ENCODE measurements around the gene FGD6. TPM values are rescaled to one million over a fixed set of nuclear protein-coding genes. Genes with fewer than 3 reads are reported as not detected.
A peak's percentile ranks its signal among the peaks of the same experiment; 100 is the strongest.
"Not testable (repeated sequence)": the region's sequence is repeated elsewhere in the genome, so short reads cannot be mapped to it uniquely, and the experiment has no call there.

FGD6 gene
- total and polyA plus RNA-seq, 2 of the 4 experiments (the other 2 are of a cell fraction) = 2.6 to 9.5 TPM

DNA sequence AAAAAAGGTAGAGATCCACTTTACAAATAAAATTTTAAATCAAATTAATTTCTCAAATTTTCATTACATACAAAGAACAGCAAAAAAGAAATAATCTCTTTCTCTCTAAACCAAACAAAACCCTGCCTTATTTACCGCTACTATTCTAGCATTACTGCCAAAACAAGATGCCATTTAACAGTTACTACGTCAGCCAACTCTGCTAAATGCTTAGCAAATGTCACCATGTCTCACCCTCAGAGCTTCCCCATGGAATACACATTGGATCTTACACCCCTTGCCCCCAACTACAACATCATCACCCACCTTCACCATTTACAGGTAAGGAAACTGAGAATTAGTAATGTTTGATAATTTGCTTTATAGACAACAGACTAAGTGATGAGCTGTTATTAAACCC is 120.9 kb downstream of the FGD6 start:
- peak overlapping the region; percentile 49; the same call in 1 of the 2 replicates for H3K4ac ChIP-seq (ENCODE audit: low read depth, low read length)
- H4K5ac ChIP-seq (ENCODE audit: low read depth, low read length) = no peak overlapping the region
- no peaks in the 10 kb centered on the region for H3K27me3 ChIP-seq (ENCODE audit: control insufficient read depth, insufficient read depth, low read length)
- H2BK20ac ChIP-seq (ENCODE audit: low read depth, low read length) = peak overlapping the region; percentile 31; the same call in 1 of the 2 replicates
- H4K91ac ChIP-seq (ENCODE audit: insufficient read depth, low read depth, low read length) = peak overlapping the region; percentile 46; the same call in 1 of the 2 replicates
- peaks cover 16% of the 10 kb centered on the region for H3K9me1 ChIP-seq (ENCODE audit: insufficient read depth, low read length)
- TF ChIP-seq CTCF (conservative IDR thresholded peaks at IDR 0.05; ENCODE audit: low read depth, low read length) (no peak), FOS (IDR thresholded peaks at IDR 0.05; ENCODE audit: low read depth, low read length) (no peak), RCOR1 (IDR thresholded peaks at IDR 0.05; ENCODE audit: insufficient replicate concordance, low read length) (no peak), CEBPB (IDR thresholded peaks at IDR 0.05; ENCODE audit: low read depth, low read length) (no peak), MXI1 (IDR thresholded peaks at IDR 0.05; ENCODE audit: borderline replicate concordance, low read depth, low read length) (no peak), NFE2L2 (IDR thresholded peaks at IDR 0.05; ENCODE audit: low read depth, low read length) (no peak)
- peak overlapping the region; percentile 57; the same call in 1 of the 3 replicates for H2BK15ac ChIP-seq (ENCODE audit: low read depth, low read length)
- H3K9ac ChIP-seq (ENCODE audit: low read depth, low read length) = no peak overlapping the region
- BruUV-seq (replicated peaks) = no TSS peak
- peak overlapping the region; percentile 11; the same call in 1 of the 2 replicates for H2BK120ac ChIP-seq (ENCODE audit: low read depth, low read length)
- H3K9me3 ChIP-seq (ENCODE audit: control insufficient read depth, insufficient read depth, low read length) = no peaks in the 10 kb centered on the region
- no peak for DNase-seq
- H2AK9ac ChIP-seq (replicated peaks; ENCODE audit: low read depth, low read length, poor library complexity) = peak overlapping the region; percentile 77
- in situ Hi-C loops (cut with MboI; ENCODE audit: low sequenced_read_pairs) (no loop called here), intact Hi-C loops (cut with micrococcal nuclease) (no loop called here), dilution Hi-C loops (cut with HindIII; ENCODE audit: low sequenced_read_pairs, unreplicated experiment) (no loop called here)
- H2AK5ac ChIP-seq (ENCODE audit: low read depth, low read length) = peak overlapping the region; percentile 71; the same call in 1 of the 2 replicates
- H3K36me3 ChIP-seq (ENCODE audit: control insufficient read depth, insufficient read depth, low read length) = peaks cover 13% of the 10 kb centered on the region
- H3K4me1 ChIP-seq (ENCODE audit: control insufficient read depth, insufficient read depth, low read length) = peaks cover 9% of the 10 kb centered on the region
- no peaks in the 10 kb centered on the region for H3K79me1 ChIP-seq (ENCODE audit: low read depth in 1 of 2, low read length in 2 of 2)
- H2AFZ ChIP-seq (replicated peaks; ENCODE audit: low read length, poor library complexity) = no peak overlapping the region
- no peak overlapping the region for H4K8ac ChIP-seq (ENCODE audit: low read depth in 2 of 2, low read length in 2 of 2)
- H3K23ac ChIP-seq (ENCODE audit: low read depth, low read length) = peak overlapping the region; percentile 18
- H3K27ac ChIP-seq (ENCODE audit: insufficient read depth, low read length) = no peak overlapping the region
- H3K56ac ChIP-seq (ENCODE audit: extremely low read depth, insufficient read depth, low read length) = no peak overlapping the region
- ATAC-seq (ENCODE audit: low read depth) = no peak
- WGBS, 2 experiments (ENCODE audit: extremely low coverage in 2 of 2, insufficient read length in 1 of 2) = 80% methylated on average over 1 of the region's 2 CpGs; no CpG with 5 or more reads in 1 of the 2 experiments
- no peak overlapping the region for H3K14ac ChIP-seq (replicated peaks; ENCODE audit: low read depth, low read length)
- peak overlapping the region; percentile 42; the same call in 1 of the 2 replicates for H3K4me2 ChIP-seq (ENCODE audit: low read depth, low read length)
- H3K4me3 ChIP-seq (ENCODE audit: insufficient read depth, low read depth, low read length) = no peak overlapping the region
- H2BK5ac ChIP-seq (ENCODE audit: low read depth, low read length, poor library complexity, severe bottlenecking) = peak overlapping the region; percentile 32
- ChIA-PET CTCF (no interaction called here), POLR2A (ENCODE audit: unreplicated experiment) (no interaction called here)
- peak overlapping the region; percentile 2; the same call in 1 of the 2 replicates for H3K18ac ChIP-seq (ENCODE audit: low read depth, low read length)
- H4K20me1 ChIP-seq (ENCODE audit: insufficient read depth, low read length) = no peaks in the 10 kb centered on the region

- Histone ChIP-seq H3K9me1 (ENCODE audit: insufficient read depth, low read length) (peaks cover 16% of the 10 kb centered on the region), H3K36me3 (ENCODE audit: control insufficient read depth, insufficient read depth, low read length) (peaks cover 13% of the 10 kb centered on the region)
- dilution Hi-C loops (cut with HindIII; ENCODE audit: low sequenced_read_pairs, unreplicated experiment); H3K23ac ChIP-seq (ENCODE audit: low read depth, low read length); H2BK120ac ChIP-seq (ENCODE audit: low read depth, low read length); H3K9me3 ChIP-seq (ENCODE audit: control insufficient read depth, insufficient read depth, low read length); H3K4me3 ChIP-seq (ENCODE audit: insufficient read depth, low read depth, low read length); H3K27ac ChIP-seq (ENCODE audit: insufficient read depth, low read length); DNase-seq; H3K18ac ChIP-seq (ENCODE audit: low read depth, low read length); ATAC-seq (ENCODE audit: low read depth); H3K27me3 ChIP-seq (ENCODE audit: control insufficient read depth, insufficient read depth, low read length); H3K4me1 ChIP-seq (ENCODE audit: control insufficient read depth, insufficient read depth, low read length); H4K8ac ChIP-seq (ENCODE audit: low read depth in 2 of 2, low read length in 2 of 2); H2AK9ac ChIP-seq (replicated peaks; ENCODE audit: low read depth, low read length, poor library complexity); H3K9ac ChIP-seq (ENCODE audit: low read depth, low read length); H3K4ac ChIP-seq (ENCODE audit: low read depth, low read length); in situ Hi-C loops (cut with MboI; ENCODE audit: low sequenced_read_pairs); H3K4me2 ChIP-seq (ENCODE audit: low read depth, low read length); H2BK20ac ChIP-seq (ENCODE audit: low read depth, low read length); H3K14ac ChIP-seq (replicated peaks; ENCODE audit: low read depth, low read length); H4K91ac ChIP-seq (ENCODE audit: insufficient read depth, low read depth, low read length); H3K56ac ChIP-seq (ENCODE audit: extremely low read depth, insufficient read depth, low read length); H2AFZ ChIP-seq (replicated peaks; ENCODE audit: low read length, poor library complexity); H4K5ac ChIP-seq (ENCODE audit: low read depth, low read length); POLR2A ChIA-PET (ENCODE audit: unreplicated experiment); H2BK15ac ChIP-seq (ENCODE audit: low read depth, low read length); intact Hi-C loops (cut with micrococcal nuclease); H2BK5ac ChIP-seq (ENCODE audit: low read depth, low read length, poor library complexity, severe bottlenecking); H4K20me1 ChIP-seq (ENCODE audit: insufficient read depth, low read length); H3K79me1 ChIP-seq (ENCODE audit: low read depth in 1 of 2, low read length in 2 of 2); CTCF ChIA-PET; BruUV-seq (replicated peaks); H2AK5ac ChIP-seq (ENCODE audit: low read depth, low read length): not testable (repeated sequence)
- no CpG with 5 or more reads among the region's 2 CpGs for WGBS, 2 experiments (ENCODE audit: extremely low coverage in 2 of 2, insufficient read length in 1 of 2)
Observed at GRCh38 chr12:95095866-95096265, 121.4 kb downstream of the FGD6 start.

All from IMR-90 (cell line).